CMK (cell line): ENCODE measurements around the gene VPS54.
"Not testable (repeated sequence)": the region's sequence is repeated elsewhere in the genome, so short reads cannot be mapped to it uniquely, and the experiment has no call there.

Experiments used
- DNase-seq: peaks from one replicate; pipeline ENCODE4 v3.0.0-alpha.2; 2010; ENCODE audit warnings: low read depth

VPS54 gene

DNA sequence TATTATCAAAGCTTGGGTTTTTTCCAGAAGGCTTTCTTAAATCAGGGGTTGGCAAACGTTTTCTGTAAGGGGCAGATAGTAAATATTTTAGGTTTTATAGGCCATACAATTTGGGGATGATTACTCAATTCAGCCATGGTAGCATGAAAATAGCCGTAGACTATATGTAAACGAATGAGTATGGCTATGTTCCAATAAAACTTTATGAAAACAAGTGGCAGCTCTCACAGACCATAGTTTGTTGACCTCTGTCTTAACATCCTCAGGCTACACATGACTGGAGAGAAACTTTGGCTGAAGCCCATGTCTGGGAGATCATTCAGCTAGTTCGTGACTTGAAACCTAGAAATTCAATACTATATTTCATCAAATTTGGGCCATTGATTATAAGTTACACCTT lies 147.4 kb downstream of the VPS54 start:
- no peak for DNase-seq

DNA sequence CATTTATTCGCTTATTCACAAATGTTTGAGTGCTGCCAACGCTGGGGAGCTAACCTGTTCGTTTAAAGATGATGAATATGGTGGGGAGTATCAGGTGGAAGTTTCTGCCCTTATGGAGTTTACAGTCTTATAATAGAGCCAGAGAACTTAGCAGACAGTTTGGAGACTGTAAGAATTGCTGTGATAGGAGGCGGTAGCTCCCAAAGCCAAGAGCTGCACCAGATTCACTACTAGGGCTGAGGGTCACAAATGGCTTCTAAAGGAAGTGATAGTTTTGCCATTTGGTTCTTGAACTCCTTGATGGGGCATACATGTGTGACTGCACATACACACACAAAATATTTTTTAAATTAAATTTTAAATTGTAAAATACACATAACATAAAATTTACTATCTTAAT lies 148.5 kb downstream of the VPS54 start:
- no peak for DNase-seq

DNA sequence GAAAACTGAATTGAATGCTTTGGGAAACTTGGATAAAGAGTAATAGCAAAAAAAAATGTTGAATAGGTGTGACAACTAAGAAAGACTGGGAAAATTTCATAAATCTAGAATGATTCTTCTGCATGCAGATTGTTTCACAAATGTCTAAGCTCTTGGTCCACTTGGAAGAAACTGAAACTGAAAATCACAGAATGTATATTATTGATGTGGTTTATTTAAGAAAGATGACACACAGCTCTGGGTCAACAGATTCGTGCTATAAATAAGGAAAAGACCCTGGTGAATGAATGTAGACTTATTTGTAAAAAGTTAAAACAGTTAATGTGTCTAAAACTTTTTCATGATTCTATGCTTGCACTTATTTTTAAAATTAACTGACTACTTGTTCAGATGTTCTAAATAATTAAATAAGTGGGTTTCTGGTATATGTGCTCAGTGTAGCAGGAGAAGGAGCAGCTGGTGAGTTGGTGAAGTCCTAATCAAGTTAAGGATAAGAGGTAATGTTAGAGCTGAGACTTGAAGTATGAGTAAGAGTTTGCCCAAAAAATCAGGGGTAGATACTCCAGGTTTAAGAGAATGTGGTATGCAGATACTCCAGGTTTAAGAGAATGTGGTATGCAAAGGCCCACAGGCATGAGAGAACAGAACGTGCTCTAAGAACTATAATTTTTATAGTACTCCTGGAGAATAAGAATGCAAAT lies 153.1 kb downstream of the VPS54 start:
- DNase-seq, result no peak

DNA sequence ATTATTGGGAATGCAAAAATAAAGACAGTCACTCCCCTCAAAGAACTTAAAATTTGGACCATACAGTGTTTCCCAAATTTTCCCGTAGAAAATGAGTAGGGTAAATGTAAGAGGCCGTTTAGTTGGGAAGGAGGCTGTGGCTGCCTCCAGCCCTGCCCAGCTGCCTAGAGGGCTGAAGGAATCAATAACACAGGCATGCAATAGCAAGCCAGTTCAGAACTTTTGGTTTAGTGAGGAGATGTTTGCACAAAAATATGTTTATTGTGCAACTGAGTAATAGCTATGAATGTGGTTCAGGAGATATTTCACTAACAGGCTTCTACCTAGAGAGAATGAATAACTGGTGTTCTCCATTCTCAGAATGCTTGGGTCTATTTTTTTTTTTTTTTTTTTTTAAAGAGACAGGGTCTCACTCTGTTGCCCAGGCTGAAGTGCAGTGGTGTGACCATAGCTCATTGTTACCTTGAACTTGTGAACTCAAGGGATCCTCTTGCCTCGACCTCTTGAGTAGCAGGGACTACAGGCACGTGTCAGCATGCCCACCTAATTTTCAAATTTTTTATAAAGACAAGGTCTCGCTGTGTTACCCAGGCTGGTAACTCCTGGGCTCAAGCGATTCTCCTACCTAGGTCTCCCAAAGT lies 153.9 kb downstream of the VPS54 start:
- DNase-seq, result no peak

DNA sequence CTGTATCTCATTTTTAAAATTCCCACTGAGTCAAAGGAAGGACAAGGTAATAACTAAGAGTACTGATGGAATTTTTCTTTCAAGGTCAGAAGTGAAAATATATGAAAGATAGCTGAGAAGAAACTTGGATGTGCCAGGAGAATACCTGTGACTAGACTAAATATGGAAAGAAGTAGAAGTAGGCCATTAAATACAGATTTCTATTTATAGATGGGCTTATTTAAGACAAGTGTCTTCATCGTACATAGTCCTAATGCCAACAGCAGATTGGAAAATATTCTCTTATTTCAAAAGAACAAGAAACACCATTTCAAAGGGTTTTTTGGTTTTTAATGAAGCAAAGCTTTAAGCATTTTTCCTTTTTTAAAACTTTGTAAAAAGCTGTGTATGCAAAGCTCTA lies 155.5 kb downstream of the VPS54 start:
- DNase-seq, result no peak

DNA sequence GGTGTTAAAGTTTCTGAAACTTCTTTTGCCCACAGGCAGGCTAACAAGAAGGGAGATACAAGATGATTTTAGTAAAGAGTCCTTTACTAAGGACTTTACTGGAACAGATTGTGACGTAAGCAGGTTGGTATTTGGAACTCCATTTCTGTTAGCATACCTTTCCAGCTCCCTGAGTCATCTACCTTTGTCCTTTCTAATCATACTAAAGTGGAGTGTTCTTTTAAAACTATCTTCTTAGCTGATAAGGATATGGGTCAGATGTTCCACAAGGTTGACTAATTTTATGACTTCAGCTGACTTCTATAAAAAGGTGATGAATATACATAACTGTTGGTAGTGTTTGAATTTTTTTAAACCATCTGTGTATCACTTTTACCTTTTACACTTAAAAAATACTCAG lies 156.4 kb downstream of the VPS54 start:
- no peak for DNase-seq

DNA sequence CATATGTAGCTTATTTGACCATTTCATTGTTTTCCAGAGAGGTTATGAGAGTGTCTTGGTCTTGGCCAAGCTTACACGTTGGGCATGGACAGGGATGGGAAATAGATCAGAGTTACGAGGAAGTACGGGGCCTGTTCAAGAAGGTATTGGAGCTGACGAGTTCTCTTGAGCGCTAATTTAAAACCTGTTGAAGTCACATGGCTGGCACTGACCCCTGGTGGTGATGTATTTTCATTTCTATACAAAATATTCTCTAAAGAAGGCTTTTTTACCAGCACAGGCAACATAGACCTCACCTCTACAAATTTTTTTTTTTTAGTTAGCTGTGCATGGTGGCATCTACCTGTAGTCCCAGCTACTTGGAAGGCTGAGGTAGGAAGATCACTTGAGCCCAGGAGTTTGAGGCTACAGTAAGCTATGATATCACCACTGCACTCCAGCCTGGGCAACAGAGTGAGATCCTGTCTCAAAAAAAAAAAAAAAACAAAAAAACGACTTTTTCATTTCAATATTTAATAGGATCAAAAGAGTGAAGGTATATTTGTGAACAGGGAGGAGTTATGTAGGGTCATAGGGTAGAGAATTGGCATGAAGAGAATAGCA lies 157.9 kb downstream of the VPS54 start:
- DNase-seq, result no peak

DNA sequence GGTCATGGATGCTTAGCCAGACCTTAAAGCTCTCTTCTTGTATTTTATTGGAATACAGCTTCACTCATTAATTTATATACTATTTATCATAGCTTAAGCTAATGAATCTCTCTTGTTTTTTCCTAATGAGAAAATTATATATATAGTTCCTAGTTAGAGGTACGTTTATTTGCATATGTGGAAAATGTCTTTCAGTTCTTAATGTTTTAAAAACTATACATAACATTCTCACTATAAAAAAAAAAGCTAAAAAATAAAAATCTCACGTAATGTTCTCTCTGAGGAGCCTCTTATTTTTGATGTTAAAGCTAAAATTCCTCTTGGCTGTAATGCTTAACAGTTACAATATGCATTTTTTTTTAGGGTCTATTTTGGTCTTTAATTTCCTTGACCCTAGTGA lies 160.9 kb downstream of the VPS54 start:
- no peak for DNase-seq

DNA sequence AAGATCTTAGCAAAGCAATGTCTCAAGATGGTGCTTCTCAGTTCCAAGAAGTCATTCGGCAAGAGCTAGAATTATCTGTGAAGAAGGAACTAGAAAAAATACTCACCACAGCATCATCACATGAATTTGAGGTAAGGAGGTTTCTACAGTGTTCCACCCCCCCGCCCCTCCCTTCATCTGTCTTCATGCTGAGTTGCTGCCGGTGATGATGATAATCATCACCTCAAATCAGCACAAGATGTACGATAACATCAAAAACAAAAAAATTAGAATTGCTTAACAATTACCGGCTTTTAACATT lies 163.0 kb downstream of the VPS54 start:
- no peak for DNase-seq

DNA sequence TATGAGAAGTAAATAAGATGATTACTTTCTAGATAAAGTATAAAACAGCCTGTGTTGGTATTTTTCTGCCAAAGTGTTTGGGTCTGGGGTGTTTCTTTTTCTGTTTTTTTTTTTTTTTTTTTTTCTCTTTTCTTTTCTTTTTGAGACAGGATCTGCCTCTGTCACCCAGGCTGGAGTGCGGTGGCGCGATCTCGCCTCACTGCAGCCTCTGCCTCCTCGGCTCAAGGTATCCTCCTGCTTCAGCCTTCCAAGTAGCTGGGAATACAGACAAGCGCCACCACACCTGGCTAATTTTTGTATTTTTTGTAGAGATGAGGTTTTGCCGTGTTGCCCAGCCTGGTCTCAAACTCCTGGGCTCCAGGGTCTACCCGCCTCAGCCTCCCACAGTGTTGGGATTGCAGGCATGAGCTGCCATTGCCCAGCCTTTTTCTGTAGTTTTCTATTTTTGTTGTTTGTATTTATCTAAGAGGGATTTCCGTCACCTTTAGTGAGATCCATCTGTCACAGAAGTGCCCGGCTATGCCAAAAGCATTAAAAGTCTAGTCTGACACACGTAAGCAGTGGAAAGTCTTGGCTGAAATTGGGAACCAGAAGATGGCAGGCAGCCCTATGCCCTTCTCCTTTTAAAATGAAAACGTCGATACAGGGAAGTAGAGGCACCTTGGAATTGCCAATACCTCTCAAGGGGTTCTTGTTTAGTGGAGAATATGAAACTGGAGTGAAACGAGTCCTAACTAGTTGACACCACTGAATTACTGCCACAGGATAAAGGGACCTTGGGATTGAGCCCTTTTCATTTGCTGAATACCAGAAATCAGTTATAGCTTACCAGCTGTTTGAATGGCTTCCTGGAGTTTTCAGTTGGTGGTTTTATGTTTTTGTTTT lies 163.6 kb downstream of the VPS54 start:
- DNase-seq, result no peak

DNA sequence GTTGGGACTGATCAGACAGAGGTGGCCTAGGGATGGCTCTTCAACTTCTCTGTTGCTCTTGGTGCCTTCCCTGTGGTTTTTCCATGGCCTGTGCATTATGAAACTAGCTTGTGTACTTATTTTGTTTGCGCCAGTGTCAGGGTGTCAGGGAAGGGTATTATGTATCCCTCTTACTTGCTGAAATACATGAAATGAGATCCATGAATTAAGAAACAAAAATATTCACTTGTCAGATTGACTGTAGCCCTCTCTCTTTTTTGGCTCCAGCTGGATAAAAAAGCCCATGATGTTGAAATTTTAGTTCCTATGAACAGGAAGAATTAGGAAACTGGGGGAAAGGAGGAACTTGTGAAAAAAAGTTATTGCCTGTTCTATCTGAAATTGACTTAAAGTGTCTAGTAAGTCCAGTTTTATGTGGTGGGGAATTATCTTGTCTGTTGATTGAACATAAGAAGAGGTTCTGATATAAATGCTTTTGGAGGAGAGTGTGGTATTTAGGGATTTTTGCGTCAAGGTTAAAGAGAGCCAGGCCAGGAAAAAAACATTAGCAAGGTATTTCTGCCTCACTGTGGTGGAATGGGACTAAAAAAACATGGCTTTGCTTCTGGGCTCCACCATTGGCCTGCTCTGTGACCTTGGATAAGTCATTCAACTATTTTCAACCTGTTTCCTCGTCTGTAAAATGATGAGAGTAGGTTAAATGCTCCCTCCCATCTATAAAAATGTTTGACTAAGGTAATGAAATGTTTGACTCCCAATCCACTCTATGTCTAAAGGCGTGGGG lies 165.5 kb downstream of the VPS54 start:
- DNase-seq, result no peak

DNA sequence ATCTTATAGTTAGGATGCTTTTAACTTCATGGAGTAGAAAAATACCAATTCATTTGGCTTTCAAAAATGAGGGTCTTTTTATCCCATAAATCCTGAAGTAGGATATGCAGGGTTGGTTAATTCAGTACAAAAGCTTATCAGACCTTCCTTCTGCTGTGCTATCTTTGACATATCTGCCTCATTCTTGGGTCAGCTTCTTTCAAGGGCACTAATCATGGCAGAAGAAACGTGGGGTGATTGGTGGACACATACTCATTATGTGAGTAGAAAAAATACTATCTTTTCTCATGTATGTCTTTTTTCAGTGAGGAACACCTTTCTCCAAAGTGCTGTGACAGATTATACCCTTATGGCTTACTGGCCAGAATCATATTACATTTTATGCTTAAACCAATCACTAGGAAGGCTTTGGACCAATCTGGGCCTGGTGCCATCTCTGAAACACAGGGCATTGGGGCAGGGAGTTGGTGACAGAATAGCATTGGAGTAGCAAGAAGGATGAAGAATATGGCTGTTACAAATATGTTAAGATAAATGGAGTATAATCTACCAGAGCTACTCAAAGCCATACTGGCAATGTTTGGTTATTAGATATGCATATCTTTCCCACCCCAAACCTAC lies 167.4 kb downstream of the VPS54 start:
- DNase-seq, result no peak

DNA sequence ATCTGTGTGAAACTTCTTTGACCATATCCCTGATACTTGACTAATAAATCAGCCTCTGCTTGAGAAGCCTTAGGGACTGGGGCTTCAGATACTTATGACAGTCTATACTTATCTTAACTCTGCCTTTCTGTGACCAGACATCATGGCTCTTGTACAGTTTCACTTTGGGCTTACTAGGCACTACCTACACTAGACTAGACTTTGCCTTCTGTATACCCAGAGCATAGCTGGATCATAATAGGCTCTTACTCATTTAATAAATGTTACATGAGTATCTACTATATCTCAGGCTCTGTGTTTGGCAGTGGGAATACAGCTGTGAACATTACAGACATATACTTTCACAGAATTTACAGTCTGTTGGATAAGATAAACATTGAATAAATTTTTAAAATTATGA lies 168.6 kb downstream of the VPS54 start:
- no peak for DNase-seq

DNA sequence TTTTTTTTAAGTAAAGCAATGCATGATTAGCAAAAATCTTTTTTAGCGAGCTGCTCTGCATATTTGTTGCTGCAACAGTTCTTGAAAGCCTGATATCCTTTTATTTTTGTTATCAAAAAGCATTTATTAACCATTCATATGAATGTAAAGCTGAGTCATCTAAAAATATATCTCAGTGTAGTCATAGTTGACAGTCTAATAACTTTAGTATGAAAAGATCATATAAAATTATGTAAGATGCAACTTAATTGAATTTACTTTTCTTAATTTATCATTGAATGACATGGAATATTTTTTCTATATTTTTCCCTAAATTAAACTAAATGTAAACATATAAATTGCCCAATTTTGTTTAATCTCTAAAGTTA lies 169.0 kb downstream of the VPS54 start:
- DNase-seq, result no peak

DNA sequence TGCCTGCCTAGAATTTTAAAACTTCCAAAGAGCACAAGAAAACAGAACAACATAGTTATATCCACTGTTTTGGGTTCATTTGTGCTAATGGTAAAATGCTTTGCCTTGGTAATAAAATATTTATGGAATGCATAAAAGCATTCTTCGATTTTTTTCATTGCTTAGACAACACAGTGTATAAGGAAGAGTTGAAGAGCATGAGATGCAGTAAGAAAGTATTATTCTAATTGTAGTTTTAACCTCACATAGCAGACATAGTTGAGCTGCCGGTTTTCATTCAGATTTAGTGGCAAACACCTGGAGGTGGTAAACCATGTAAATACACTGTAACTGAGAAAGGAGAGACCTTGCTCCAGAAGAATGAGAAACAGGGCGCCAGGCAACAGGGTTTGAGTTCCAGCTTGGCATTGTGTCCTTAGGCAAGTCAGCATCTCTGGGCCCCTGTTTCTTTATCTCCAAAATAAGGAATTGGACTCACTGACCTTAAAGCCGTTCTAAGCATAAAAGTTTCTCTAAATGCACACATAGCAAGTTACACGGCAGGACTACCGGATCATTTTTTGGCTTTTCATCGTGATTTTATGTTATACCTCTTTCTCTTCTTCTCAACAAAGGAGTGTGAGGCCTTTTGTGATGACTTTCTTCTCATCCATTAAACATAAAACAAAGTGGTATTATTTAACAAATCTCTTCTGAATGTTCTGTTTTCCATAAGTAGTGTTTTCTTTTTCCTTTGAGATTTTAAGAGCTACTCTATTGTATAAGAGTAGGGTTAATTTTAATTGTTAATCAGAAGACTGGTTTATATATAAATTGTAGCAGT lies 169.6 kb downstream of the VPS54 start:
- no peak for DNase-seq

DNA sequence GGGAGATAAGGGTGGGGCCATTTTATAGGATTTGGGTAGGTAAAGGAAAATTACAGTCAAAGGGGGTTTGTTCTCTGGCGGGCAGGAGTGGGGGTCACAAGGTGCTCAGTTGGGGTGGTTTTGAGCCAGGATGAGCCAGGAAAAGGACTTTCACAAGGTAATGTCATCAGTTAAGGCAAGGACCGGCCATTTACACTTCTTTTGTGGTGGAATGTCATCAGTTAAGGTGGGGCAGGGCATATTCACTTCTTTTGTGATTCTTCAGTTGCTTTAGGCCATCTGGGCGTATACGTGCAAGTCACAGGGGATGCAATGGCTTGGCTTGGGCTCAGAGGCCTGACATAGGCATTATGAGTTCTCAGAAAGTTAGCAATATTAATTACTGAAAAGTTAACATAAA lies 171.7 kb downstream of the VPS54 start:
- not testable (repeated sequence) for DNase-seq

DNA sequence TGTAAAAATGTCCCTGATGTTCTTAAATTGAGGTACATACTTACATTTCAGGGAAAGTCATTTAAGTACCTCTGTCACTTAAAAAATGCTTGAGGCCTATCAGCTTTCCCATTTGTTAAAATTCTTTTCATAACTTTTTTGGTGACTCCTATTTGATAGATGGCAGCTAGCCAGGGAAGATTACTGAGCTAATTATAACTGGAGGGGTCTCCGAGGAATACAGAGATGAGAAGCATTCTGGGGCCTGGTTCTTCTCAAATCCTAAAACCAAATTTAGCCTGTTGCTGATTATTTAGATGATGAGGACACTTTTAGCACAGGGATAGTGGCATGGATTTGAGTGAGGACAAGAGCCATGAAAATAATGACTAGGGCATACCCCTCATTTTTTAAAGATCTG lies 172.7 kb downstream of the VPS54 start:
- DNase-seq, result no peak

DNA sequence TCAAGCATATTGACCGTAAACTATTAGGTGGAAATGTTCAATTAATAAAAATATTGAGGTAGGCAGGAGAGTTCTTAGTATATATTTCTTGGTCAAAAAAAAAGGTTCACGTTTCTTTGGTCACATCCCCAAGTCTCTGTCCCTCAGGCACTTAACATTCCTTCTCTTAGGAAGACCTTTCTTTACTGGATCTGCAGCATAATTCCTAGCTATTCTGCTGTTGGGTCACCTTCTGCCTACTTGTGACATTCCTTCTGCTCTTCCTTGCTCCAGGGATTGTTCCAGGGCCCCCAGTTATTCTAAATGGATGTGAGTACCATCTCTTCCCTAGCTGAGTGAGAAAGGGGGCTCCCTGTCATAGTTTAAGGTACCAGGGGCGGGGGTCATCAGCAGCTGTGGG lies 173.4 kb downstream of the VPS54 start:
- no peak for DNase-seq

DNA sequence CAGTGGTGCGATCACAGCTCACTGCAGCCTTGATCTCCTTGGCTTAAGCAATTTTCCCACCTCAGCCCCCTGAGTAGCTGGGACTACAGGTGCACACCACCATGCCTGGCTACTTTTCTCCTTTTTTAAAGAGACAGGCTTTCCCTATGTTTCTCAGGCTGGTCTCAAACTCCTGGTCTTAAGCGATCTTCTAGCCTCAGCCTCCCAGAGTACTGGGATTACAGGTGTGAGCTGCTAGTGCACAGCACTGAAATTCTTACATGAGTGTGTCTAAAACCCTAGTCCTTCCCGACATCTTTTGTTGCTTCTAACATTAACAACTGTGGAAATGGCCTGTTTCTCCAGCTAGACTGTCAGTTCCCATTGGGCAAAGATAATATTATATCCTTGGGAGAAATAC lies 174.6 kb downstream of the VPS54 start:
- DNase-seq, result no peak

DNA sequence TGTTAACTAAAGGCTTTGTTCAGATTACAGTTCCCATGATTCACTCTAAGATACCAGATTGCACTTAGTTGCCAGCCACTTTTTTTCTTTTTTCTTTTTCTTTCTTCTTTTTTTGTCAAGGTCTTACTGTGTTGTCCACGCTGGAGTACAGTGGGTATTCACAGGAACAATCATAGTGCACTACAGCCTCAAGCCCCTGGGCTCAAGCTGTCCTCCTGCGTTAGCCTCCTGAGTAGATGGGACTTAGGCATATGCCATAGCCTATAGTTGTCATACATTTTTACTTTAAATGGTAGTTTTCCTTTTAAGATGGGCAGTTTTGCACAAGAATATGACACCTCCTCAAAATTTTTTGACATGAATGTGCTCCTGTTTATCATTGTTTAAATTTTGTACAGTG lies 175.4 kb downstream of the VPS54 start:
- no peak for DNase-seq

DNA sequence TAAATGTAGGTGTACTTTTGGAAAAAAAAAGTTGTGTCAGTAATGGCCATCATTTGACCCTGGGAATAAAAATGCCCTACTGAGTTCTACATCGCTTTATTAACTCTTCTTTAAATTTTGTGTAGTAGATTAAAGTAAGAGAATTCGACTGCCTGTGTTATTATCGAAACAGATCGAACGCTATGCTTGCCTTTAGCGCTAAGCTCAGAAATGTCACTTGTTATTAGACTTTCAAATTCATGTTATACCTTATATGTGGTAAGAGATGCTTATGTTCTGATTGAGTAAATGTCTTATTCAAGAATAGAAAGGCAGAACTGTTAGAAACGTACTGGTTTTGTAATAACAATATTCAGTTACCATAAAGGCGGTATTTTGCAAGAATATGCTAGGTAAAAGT lies 176.1 kb downstream of the VPS54 start:
- no peak for DNase-seq
